T-cell (primary cell): ENCODE measurements around the gene PLAAT3. TPM values are rescaled to one million over a fixed set of nuclear protein-coding genes. Genes with fewer than 3 reads are reported as not detected.
"Not testable (repeated sequence)": the region's sequence is repeated elsewhere in the genome, so short reads cannot be mapped to it uniquely, and the experiment has no call there.

Experiments
- ATAC-seq, 4 experiments: fragments of 200-7000 bp in 3 of 4; fragments of 150-1000 bp in 1 of 4; cut with Tn5 transposase; replicated peaks in 1 of 4; 1 replicate in 3 of 4; 2 replicates in 1 of 4; pipeline ENCODE4 v1.10.0; 2021; ENCODE audit warnings: moderate library complexity in 3 of 4, mild to moderate bottlenecking in 2 of 4, moderate number of reproducible peaks in 1 of 4
- CTCF ChIA-PET, 2 donors: fragments of 300-600 bp; sonication (Branson Sonifier 250); formaldehyde crosslinking; loops; one replicate each; lab custom pipeline; 2022; ENCODE audit warnings: antibody characterized with exemption in 2 of 2; lab: Charles Lee
- POLR2A ChIA-PET, 2 donors: fragments of 300-600 bp; sonication (Branson Sonifier 250); formaldehyde crosslinking; loops; one replicate each; lab custom pipeline; 2022; ENCODE audit warnings: antibody characterized with exemption in 2 of 2; lab: Charles Lee
- DNase-seq, 35 experiments: peaks; one replicate each; pipeline versions ENCODE4 v3.0.0 to v3.0.0-alpha.2; 2013 to 2023
- H3K27ac ChIP-seq: one replicate; pipeline ENCODE4 v1.5.1; 2013; ENCODE audit warnings: low read length
- H3K27me3 ChIP-seq, 2 experiments: replicated peaks in 1 of 2; 1 replicate in 1 of 2; 2 replicates in 1 of 2; pipeline versions ENCODE4 v1.6.1 to v1.7.0; 2013; ENCODE audit warnings: low read length in 1 of 2, mixed read lengths in 1 of 2; ENCODE audit not compliant: control insufficient read depth in 2 of 2, insufficient read depth in 2 of 2; ENCODE audit errors: extremely low read depth in 1 of 2
- H3K36me3 ChIP-seq, 2 donors: 1 replicate in 1 of 2; 2 replicates in 1 of 2; pipeline versions ENCODE4 v1.6.1 to v1.7.0; 2013; ENCODE audit warnings: low read length in 1 of 2; ENCODE audit not compliant: control insufficient read depth in 2 of 2, insufficient read depth in 1 of 2; ENCODE audit errors: extremely low read depth in 1 of 2
- H3K4me1 ChIP-seq, 2 experiments: 1 replicate in 1 of 2; 2 replicates in 1 of 2; pipeline versions ENCODE4 v1.6.1 to v1.7.0; 2013; ENCODE audit warnings: low read length in 2 of 2, mixed read lengths in 1 of 2; ENCODE audit not compliant: insufficient read depth in 2 of 2, control insufficient read depth in 1 of 2; ENCODE audit errors: extremely low read depth in 1 of 2
- H3K4me3 ChIP-seq, 2 donors: 1 replicate in 1 of 2; 2 replicates in 1 of 2; pipeline versions ENCODE4 v1.5.1 to v1.7.0; 2013; ENCODE audit warnings: mild to moderate bottlenecking in 2 of 2, low read length in 1 of 2, moderate library complexity in 1 of 2; ENCODE audit not compliant: control insufficient read depth in 1 of 2; ENCODE audit errors: extremely low read depth in 1 of 2
- H3K9me3 ChIP-seq: 2 replicates; pipeline ENCODE4 v1.7.0; 2013
- H3K27ac Mint-ChIP-seq, 2 donors: one replicate each; pipeline ENCODE4 v1.8.0; 2020 to 2021; ENCODE audit warnings: mild to moderate bottlenecking in 2 of 2, mixed read lengths in 2 of 2
- H3K27me3 Mint-ChIP-seq, 2 donors: one replicate each; pipeline ENCODE4 v1.8.0; 2021 to 2022; ENCODE audit warnings: mixed read lengths in 2 of 2
- H3K36me3 Mint-ChIP-seq: one replicate; pipeline ENCODE4 v1.8.0; 2021; ENCODE audit warnings: mixed read lengths
- H3K4me1 Mint-ChIP-seq, 3 donors: one replicate each; pipeline ENCODE4 v1.8.0; 2020 to 2022; ENCODE audit warnings: mixed read lengths in 3 of 3, mild to moderate bottlenecking in 1 of 3
- H3K4me3 Mint-ChIP-seq, 3 donors: one replicate each; pipeline ENCODE4 v1.8.0; 2020 to 2022; ENCODE audit warnings: mild to moderate bottlenecking in 3 of 3, mixed read lengths in 3 of 3, moderate library complexity in 3 of 3
- H3K9me3 Mint-ChIP-seq, 3 donors: one replicate each; pipeline ENCODE4 v1.8.0; 2020 to 2022; ENCODE audit warnings: mixed read lengths in 3 of 3
- WGBS: methylation state at CpG from one replicate; pipeline ENCODE4 v1.1.5; 2013; ENCODE audit warnings: missing lambda C conversion rate; ENCODE audit not compliant: insufficient coverage; 5-methylcytosine and 5-hydroxymethylcytosine counted together
- total RNA-seq, 35 experiments: library from RNA in 6 of 35; stranded (reverse) in 6 of 35; fragments of 120-200 nt in 1 of 35; gene quantifications; one replicate each; pipeline versions ENCODE4 v1.2.1 to v1.2.4 and lab custom pipeline; 2013 to 2026

PLAAT3 gene
- total RNA-seq, 5 donors from 2014 or later (not counting 1 experiment from before 2014, with no cell fraction given), result 3.7 to 10.0 (median 6.0) TPM

GRCh38 chr11:63547061-63547460 is 67.2 kb downstream of the PLAAT3 start:
- Histone ChIP-seq H3K9me3 (no peaks in the 10 kb centered on the region), H3K36me3 (peaks cover 8 to 52% of the 10 kb centered on the region in 2 donors), H3K4me3 (no peak overlapping the region), H3K4me1 (peaks cover 4 to 26% of the 10 kb centered on the region in 2 experiments), H3K27ac (no peak overlapping the region), H3K27me3 (no peaks in the 10 kb centered on the region)
- ChIA-PET POLR2A (no interaction called here), CTCF (interaction anchor here in 1 of 2 donors (0.6 kb wide), 1 partner anchor 66 kb away, joined by 3 read pairs; no protein-coding TSS in a partner anchor)
- ATAC-seq, result no peak
- no CpG with 5 or more reads among the region's 1 CpG for WGBS
- no peak for DNase-seq
- peaks cover 37 to 57% (median 44%) of the 10 kb centered on the region in 3 donors for H3K4me1 Mint-ChIP-seq
- no peak overlapping the region for H3K4me3 Mint-ChIP-seq
- no peaks in the 10 kb centered on the region for H3K27me3 Mint-ChIP-seq
- peaks cover 46% of the 10 kb centered on the region for H3K36me3 Mint-ChIP-seq
- peak overlapping the region; percentile 44 to 68 for H3K27ac Mint-ChIP-seq
- no peaks in the 10 kb centered on the region for H3K9me3 Mint-ChIP-seq

GRCh38 chr11:63543711-63544110 is 70.5 kb downstream of the PLAAT3 start:
- H3K36me3 ChIP-seq, result peaks cover 8 to 63% of the 10 kb centered on the region in 2 donors
- ATAC-seq, result no peak
- Mint-ChIP-seq H3K9me3 (no peaks in the 10 kb centered on the region), H3K36me3 (peaks cover 55% of the 10 kb centered on the region), H3K27me3 (no peaks in the 10 kb centered on the region), H3K4me1 (peaks cover 52 to 62% (median 54%) of the 10 kb centered on the region in 3 donors), H3K4me3 (no peak overlapping the region), H3K27ac (peak overlapping the region; percentile 80)
- no peak overlapping the region for H3K4me3 ChIP-seq
- DNase-seq, result no peak
- H3K27me3 ChIP-seq, result no peaks in the 10 kb centered on the region
- peaks cover 2 to 29% of the 10 kb centered on the region in 2 experiments for H3K4me1 ChIP-seq
- ChIA-PET CTCF (no interaction called here), POLR2A (interaction anchor here (0.5 kb wide), 2 partner anchors 14 to 60 kb away, joined by 4 to 7 read pairs; no protein-coding TSS in a partner anchor)
- no CpG with 5 or more reads among the region's 2 CpGs for WGBS
- no peaks in the 10 kb centered on the region for H3K9me3 ChIP-seq
- H3K27ac ChIP-seq, result no peak overlapping the region

- 100% methylated on average over 1 of the region's 2 CpGs for WGBS
- peaks cover 57% of the 10 kb centered on the region for H3K36me3 Mint-ChIP-seq
- H3K36me3 ChIP-seq, result peaks cover 8 to 60% of the 10 kb centered on the region in 2 donors
- CTCF ChIA-PET, H3K27me3 Mint-ChIP-seq, POLR2A ChIA-PET, DNase-seq, ATAC-seq, H3K9me3 Mint-ChIP-seq, H3K9me3 ChIP-seq, H3K4me3 ChIP-seq, H3K27me3 ChIP-seq: not testable (repeated sequence)
- peak overlapping the region in 1 of 3 donors; percentile 26 for H3K4me3 Mint-ChIP-seq
- H3K4me1 Mint-ChIP-seq, result peaks cover 64 to 68% (median 65%) of the 10 kb centered on the region in 3 donors
- peaks cover 10 to 41% of the 10 kb centered on the region in 2 experiments for H3K4me1 ChIP-seq
- H3K27ac Mint-ChIP-seq, result peak overlapping the region; percentile 5 to 62
- peak overlapping the region; percentile 15 for H3K27ac ChIP-seq
These were observed 71.7 kb downstream of the PLAAT3 start for GRCh38 chr11:63542506-63542905.

- Mint-ChIP-seq H3K4me3 (peak overlapping the region; percentile 87 to 92 (median 91)), H3K36me3 (peaks cover 15% of the 10 kb centered on the region), H3K4me1 (peaks cover 85 to 89% (median 88%) of the 10 kb centered on the region in 3 donors), H3K27ac (peak overlapping the region; percentile 98 to 99), H3K27me3 (no peaks in the 10 kb centered on the region), H3K9me3 (no peaks in the 10 kb centered on the region)
- DNase-seq (no peak), ATAC-seq (peak; percentile 41 to 52 (median 46))
- POLR2A ChIA-PET, result interaction anchor here (0.9 to 2.4 kb wide), 5 partner anchors 14 to 46 kb away, joined by 3 to 20 read pairs (median 4); no protein-coding TSS in a partner anchor
- CTCF ChIA-PET, result interaction anchor here (0.6 to 1.8 kb wide), 7 partner anchors 13 to 67 kb away, joined by 3 to 10 read pairs (median 3); no protein-coding TSS in a partner anchor
- Histone ChIP-seq H3K27ac (peak overlapping the region; percentile 92), H3K9me3 (no peaks in the 10 kb centered on the region), H3K4me1 (peaks cover 33 to 77% of the 10 kb centered on the region in 2 experiments), H3K27me3 (no peaks in the 10 kb centered on the region), H3K36me3 (peaks cover 0 to 13% of the 10 kb centered on the region in 2 donors), H3K4me3 (peak overlapping the region; percentile 72 to 84)
- WGBS, result 44% methylated on average over 5 of the region's 8 CpGs
These were observed 76.7 kb downstream of the PLAAT3 start for GRCh38 chr11:63537293-63538101.

GRCh38 chr11:63536669-63537292 is 77.5 kb downstream of the PLAAT3 start, which contains the start of gene PLAAT4:
Gene PLAAT4, plus strand, starts transcription at chr11:63536808. Its CDS starts 61 bp downstream, at chr11:63536869.
- Histone ChIP-seq H3K36me3 (peaks cover 0 to 11% of the 10 kb centered on the region in 2 donors), H3K27me3 (no peaks in the 10 kb centered on the region), H3K27ac (peak within 1 kb of the TSS; percentile 92), H3K4me3 (peak within 1 kb of the TSS; percentile 72 to 84), H3K9me3 (no peaks in the 10 kb centered on the region), H3K4me1 (peaks cover 40 to 84% of the 10 kb centered on the region in 2 experiments)
- 6% methylated on average over 5 of the region's 10 CpGs for WGBS
- peak within 1 kb of the TSS; percentile 87 to 92 (median 91) for H3K4me3 Mint-ChIP-seq
- ChIA-PET CTCF (interaction anchor here (0.5 to 1.8 kb wide), 8 partner anchors 13 to 101 kb away, joined by 3 to 10 read pairs (median 3); no protein-coding TSS in a partner anchor), POLR2A (interaction anchor here (0.5 to 2.4 kb wide), 8 partner anchors 15 to 98 kb away, joined by 3 to 20 read pairs (median 4); partner anchors contain the start of gene PLAAT2 (in 1 of the 2))
- ATAC-seq (peak; percentile 56 to 72 (median 58)), DNase-seq (peak in 19 of 35 experiments; percentile 12 to 73 (median 36))
- no peaks in the 10 kb centered on the region for H3K27me3 Mint-ChIP-seq
- H3K36me3 Mint-ChIP-seq, result peaks cover 12% of the 10 kb centered on the region
- H3K4me1 Mint-ChIP-seq, result peaks cover 84 to 90% (median 89%) of the 10 kb centered on the region in 3 donors
- H3K9me3 Mint-ChIP-seq, result no peaks in the 10 kb centered on the region
- H3K27ac Mint-ChIP-seq, result peak within 1 kb of the TSS; percentile 98 to 99
